AG20443 (cell line): Measurements from ENCODE around the gene PDS5B.
"Not testable (repeated sequence)": the region's sequence is repeated elsewhere in the genome, so short reads cannot be mapped to it uniquely, and the experiment has no call there.

Source experiments
- DNase-seq: peaks from one replicate; pipeline ENCODE4 v3.0.0; 2012; ENCODE audit warnings: low spot score, mixed read lengths

Gene PDS5B

GRCh38 chr13:32804673-32805230, 218.5 kb downstream of the PDS5B start:
- no peak for DNase-seq

DNA sequence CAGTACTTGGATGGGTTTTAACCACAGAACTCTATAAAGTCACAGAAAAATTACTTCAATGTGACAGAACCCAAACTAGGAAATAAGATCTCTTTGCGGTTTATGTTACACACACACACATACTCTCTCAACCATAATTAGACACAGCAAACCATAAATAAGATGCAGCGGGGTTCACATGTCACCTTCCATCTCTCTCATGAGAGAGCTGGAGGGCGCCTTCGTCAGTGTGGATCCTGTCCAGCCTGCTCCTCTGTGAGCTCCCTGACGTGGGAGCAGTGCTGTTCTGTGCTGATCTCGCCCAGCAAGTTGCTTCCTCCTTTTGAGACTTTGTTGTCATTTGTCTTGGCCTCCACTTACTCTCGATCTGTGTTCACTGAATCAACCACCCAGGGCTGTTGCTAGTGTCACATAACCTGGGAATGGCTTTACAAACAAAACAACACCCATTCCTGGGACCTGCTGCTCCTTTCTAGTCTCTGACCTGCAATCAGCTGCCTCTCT, 225.1 kb downstream of the PDS5B start:
- DNase-seq: peak; percentile 41

DNA sequence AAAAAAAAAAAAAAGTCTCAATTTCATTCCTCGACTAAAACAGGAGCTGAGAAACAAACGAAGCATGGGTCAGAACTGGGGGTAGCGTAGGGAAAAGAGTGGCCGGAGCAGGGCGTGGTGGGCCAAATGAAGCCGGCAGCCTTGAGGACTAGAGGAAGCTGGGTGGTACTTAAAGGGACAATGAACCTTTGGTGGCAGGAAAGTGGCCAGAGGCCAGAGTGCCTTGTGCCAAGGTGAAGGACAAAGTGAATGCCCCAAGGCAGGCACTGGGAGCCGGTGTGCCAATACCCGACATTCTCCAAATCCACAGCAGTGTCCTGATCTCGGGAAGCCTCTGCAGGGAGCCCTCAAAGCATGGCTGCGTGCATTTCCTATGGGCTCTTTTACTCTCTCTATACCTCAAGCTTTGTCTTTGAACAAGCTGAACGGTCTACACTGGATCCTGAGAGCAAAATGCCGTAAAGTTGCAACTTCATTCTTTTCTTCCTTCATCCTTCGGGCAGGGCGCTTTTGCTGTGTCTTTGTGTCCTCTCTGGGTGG, 235.0 kb downstream of the PDS5B start:
- no peak for DNase-seq

DNA sequence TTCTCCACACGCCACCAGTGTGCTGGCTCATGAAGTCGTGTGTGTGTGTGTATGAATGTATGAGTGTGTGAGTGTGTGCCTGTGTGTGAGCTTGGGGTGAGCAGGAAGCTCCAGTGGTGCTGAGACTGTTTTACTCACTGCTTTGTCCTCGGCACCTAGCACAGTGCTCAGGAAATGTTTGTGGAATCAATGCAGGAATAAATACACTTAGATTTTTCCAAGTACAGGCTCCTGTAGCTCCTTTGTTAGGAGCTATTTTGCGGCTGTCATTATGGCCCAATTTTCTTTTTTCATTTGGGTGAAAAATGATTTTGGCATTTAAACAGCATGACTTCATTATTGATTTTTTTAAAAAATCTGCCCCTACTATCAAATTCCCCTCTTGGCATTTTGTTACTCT, 236.5 kb downstream of the PDS5B start:
- no peak for DNase-seq

DNA sequence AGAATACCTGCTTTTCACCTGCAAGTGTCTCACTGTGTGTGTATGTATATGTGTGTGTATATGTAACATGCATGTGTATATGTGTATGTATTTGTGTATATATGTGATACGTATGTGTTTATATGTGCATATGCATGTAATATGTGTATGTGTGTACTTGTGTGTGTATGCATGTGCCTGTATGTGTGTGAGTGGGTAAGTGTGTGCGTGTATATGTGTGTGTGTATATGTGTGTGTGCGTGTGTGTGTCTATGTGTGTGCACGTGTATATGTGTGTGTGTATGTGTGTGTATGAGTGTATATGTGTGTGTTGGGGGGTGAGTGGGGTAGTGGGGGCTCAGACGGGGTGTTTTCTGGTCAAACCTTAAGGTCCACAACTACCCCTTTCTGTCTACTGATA, 237.3 kb downstream of the PDS5B start:
- DNase-seq: no peak

- no peak for DNase-seq
Observed at GRCh38 chr13:32824061-32824460, 237.8 kb downstream of the PDS5B start.

DNA sequence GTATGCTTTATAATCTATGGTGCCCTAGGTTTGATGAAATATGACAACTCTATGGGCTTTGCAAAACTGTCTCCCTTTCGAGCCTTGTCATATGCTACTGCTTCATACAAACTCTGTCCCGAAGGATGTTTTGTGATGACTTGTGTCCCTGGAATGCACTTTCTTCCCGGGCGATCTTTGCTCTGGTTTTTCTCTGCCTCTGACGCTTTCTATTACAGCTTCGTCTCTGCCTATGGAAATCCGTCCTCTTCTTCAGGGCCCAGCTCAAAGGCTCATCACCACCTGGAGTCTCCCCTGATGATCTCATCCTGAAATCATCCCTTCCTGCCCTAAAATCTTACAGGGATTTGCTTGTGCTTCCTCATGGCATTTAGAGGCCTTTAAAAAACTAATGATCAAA, 238.4 kb downstream of the PDS5B start:
- peak; percentile 75 for DNase-seq

GRCh38 chr13:32825481-32825880, 239.2 kb downstream of the PDS5B start:
- no peak for DNase-seq

GRCh38 chr13:32826372-32826771, 240.1 kb downstream of the PDS5B start:
- DNase-seq: not testable (repeated sequence)
